Right hindlimb (tissue), 1 donor: ENCODE data around the gene FBLN1.
"Not testable (repeated sequence)": the region's sequence is repeated elsewhere in the genome, so short reads cannot be mapped to it uniquely, and the experiment has no call there.

Source experiments
- DNase-seq: peaks from one replicate; pipeline ENCODE4 v3.0.0-alpha.2; 2018

FBLN1 gene

GRCh38 chr22:45502215-45503049, at the start of gene FBLN1:
FBLN1 (plus strand) TSS chr22:45502883; CDS start chr22:45502986, 103 bp downstream.
- peak; percentile 79 for DNase-seq

DNA sequence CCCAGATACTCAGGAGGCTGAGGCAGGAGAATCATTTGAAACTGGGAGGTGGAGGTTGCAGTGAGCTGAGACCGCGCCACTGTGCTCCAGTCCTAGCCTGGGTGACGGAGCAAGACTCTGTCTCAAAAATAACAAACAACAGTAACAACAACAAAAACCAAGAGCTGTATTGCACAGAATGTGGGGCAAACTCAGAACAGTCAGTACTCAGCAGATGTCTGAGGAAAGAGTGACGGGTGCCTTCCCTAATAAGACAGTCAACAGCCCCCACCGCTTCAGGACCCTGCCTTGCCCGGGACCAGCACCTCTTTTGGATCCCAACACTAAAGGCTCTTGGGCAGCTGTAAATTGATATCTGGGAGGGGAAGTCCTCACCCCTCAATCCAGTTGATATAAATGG, 48.9 kb upstream of the FBLN1 start:
- no peak for DNase-seq

DNA sequence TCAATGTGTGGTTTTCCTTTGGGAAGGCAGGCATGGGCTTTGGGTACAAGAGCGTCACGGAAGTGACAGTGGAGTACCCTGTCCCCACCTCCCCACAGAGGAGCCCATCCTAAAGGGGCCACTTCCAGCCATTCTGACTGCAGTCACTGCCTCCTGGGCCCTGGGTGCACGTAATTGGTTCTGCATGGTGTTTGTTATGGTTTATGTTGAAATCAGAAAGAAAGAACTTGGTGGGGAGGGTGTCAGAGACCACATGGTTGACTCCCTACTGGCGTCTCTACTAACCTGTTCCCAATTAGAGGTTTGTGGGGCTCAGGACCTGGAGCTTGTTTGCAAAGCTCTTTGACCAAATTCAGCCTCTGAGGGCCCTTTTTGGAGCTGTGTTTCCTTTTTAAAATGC, 48.4 kb upstream of the FBLN1 start:
- DNase-seq = no peak

- no peak for DNase-seq
Observed at GRCh38 chr22:45455212-45455611, 47.5 kb upstream of the FBLN1 start.

- DNase-seq = no peak
Observed at GRCh38 chr22:45455621-45456020, 47.1 kb upstream of the FBLN1 start.

- no peak for DNase-seq
Observed at GRCh38 chr22:45456811-45457210, 45.9 kb upstream of the FBLN1 start.

DNA sequence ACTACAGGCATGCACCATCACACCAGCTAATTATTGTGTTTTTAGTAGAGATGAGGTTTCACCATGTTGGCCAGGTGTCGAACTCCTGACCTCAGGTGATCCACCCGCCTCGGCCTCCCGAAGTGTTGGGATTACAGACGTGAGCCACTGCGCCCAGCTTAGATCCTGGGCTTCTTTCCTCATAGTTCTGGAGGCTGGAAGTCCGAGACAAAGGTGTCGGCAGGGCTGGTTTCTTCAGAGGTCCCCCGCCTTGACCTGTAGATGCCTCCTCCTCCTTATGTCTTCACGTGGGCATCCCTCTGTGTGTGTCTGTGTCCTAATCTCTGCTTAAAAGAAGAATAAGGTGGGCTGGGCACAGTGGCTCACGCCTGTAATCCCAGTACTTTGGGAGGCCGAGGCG, 44.2 kb upstream of the FBLN1 start:
- DNase-seq = no peak

- DNase-seq = no peak
Observed at GRCh38 chr22:45459235-45459634, 43.4 kb upstream of the FBLN1 start.

- DNase-seq = peak; percentile 95
Observed at GRCh38 chr22:45460288-45461109, 42.2 kb upstream of the FBLN1 start.

GRCh38 chr22:45462034-45462655, 40.5 kb upstream of the FBLN1 start:
- DNase-seq = no peak

GRCh38 chr22:45463691-45464090, 39.0 kb upstream of the FBLN1 start:
- DNase-seq = not testable (repeated sequence)

- no peak for DNase-seq
Observed at GRCh38 chr22:45465633-45466032, 37.0 kb upstream of the FBLN1 start.

DNA sequence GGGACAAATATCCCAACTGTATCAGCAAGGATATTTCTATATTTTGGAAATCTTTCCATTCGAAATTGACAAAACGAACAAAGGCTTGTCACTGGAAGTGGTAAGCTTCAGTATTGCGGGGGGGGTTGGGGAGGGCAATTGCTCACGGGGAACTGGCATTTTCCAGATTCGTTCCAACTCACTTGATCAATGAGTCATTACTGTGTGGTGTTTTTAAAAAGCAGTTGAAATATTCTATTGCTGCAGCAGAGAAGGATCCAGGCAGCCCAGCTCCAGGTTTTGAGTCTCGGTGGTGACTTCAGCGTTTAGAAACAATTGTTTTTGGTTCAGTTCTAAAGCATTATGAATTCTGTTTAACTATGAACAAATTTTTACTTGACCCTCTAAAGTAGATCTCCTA, 33.8 kb upstream of the FBLN1 start:
- DNase-seq = no peak

- DNase-seq = no peak
Observed at GRCh38 chr22:45469281-45470073, 33.2 kb upstream of the FBLN1 start.

- DNase-seq = no peak
Observed at GRCh38 chr22:45470871-45471270, 31.8 kb upstream of the FBLN1 start.

- DNase-seq = no peak
Observed at GRCh38 chr22:45472426-45472825, 30.3 kb upstream of the FBLN1 start.

DNA sequence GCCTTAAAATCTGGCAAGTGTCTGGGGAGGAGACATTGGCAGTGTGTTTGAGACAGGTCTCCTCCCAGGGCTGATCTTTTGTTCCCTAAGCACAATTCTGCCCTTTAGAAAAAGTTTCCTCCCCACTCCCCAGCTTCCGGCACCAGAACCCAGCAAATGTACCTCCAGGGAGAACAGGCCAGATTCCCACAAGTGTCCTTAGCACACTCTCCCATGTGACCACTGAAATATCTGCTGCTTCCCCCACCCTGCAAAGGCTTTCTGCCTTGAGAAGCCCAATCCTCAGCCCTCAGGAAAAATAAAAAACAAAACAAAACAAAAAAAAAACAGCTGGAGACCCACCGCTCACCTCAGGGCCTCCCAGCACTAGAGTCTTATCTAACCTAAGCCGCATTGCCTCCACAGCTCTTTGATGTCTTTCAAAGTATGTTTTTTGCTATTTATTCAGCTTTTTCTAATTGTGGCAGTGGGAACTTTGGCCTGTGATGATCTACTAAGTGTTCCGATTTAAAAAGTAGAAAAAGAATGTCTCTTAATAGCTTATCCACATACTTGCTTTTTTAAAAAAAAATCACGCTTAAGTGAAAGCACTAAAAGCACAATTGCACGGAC, 29.0 kb upstream of the FBLN1 start:
- no peak for DNase-seq

- no peak for DNase-seq
Observed at GRCh38 chr22:45475063-45475747, 27.5 kb upstream of the FBLN1 start.

DNA sequence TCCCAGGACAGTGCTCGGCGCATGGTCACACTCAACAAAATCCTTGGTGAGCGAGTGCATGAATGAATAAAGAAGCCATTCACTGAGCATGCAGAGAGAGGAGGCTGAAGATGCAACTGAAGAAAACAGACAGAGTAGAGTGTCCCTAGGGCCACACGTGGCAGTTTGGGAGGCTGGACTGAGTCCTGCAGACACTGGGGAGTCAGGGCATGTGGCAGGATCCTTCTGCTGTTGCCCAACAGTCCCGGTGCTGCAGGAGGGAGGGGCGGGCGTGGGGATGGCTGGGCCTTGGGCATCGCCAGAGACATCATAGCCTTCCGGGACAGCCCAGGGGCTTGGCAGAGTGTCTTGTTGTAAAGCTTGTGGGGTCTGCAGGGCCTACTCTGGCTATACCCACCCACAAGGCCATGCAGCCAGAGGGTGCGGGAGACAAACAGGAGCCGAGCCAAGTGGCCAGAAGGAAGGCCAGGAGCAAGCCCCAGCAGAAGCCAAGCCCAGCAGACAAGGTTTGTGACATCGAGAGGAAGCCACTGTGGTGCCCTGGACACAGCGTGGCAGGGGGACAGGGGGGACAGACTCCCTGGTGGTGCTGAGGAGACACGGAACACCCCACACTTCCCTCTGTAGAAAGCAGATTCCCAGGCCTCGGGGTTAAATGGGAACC, 26.7 kb upstream of the FBLN1 start:
- DNase-seq = no peak

- no peak for DNase-seq
Observed at GRCh38 chr22:45476814-45477213, 25.9 kb upstream of the FBLN1 start.
